Measurements from ENCODE around the gene STXBP5. TPM values are rescaled to one million over a fixed set of nuclear protein-coding genes. Genes with fewer than 3 reads are reported as not detected.

The STXBP5 gene
- total RNA-seq: 10 to 100 TPM; 20.2 to 21.5 TPM

GRCh38 chr6:147204060-147204785, at the start of gene STXBP5:
Gene STXBP5 (plus strand): TSS chr6:147204417. CDS start chr6:147204533, 116 bp downstream.
- ChIA-PET CTCF (interaction anchor here (1.2 to 2.3 kb wide), 2 partner anchors 12 to 64 kb away, joined by 3 to 5 read pairs; no protein-coding TSS in a partner anchor), POLR2A (interaction anchor here (1.0 to 3.0 kb wide), 3 partner anchors 39 to 353 kb away, joined by 3 to 11 read pairs (median 4); no protein-coding TSS in a partner anchor)
- intact Hi-C loops (cut with micrococcal nuclease): loop anchor here (10.0 kb wide), 3 partner anchors 941 to 1469 kb away; partner anchors contain the start of genes EPM2A and FBXO30
- Mint-ChIP-seq H3K4me3 (peak within 1 kb of the TSS; percentile 92), H3K27ac (peak within 1 kb of the TSS; percentile 96), H3K36me3 (peaks cover 10% of the 10 kb centered on the region), H3K4me1 (ENCODE audit: low read depth) (peaks cover 26% of the 10 kb centered on the region), H3K27me3 (no peaks in the 10 kb centered on the region), H3K9me3 (no peaks in the 10 kb centered on the region)
- peak; percentile 57 for DNase-seq

GRCh38 chr6:147154454-147154853, 49.8 kb upstream of the STXBP5 start:
- H3K4me1 Mint-ChIP-seq (ENCODE audit: low read depth): no peaks in the 10 kb centered on the region
- CTCF ChIA-PET: no interaction called here
- POLR2A ChIA-PET: no interaction called here

GRCh38 chr6:147156218-147156617, 48.0 kb upstream of the STXBP5 start:
- Mint-ChIP-seq H3K9me3 (no peaks in the 10 kb centered on the region), H3K4me3 (no peak overlapping the region), H3K27me3 (peaks cover 2% of the 10 kb centered on the region), H3K27ac (no peak overlapping the region), H3K36me3 (no peaks in the 10 kb centered on the region), H3K4me1 (ENCODE audit: low read depth) (no peaks in the 10 kb centered on the region)
- DNase-seq: no peak
- intact Hi-C loops (cut with micrococcal nuclease): no loop called here
- POLR2A ChIA-PET: no interaction called here
- CTCF ChIA-PET: no interaction called here

More at GRCh38 chr6:147154454-147154853, 49.8 kb upstream of the STXBP5 start:
- intact Hi-C loops (cut with micrococcal nuclease): no loop called here
- Mint-ChIP-seq H3K27me3 (peaks cover 2% of the 10 kb centered on the region), H3K27ac (no peak overlapping the region), H3K4me3 (no peak overlapping the region), H3K9me3 (no peaks in the 10 kb centered on the region), H3K36me3 (no peaks in the 10 kb centered on the region)
- no peak for DNase-seq

- CTCF ChIA-PET: no interaction called here
Measured at GRCh38 chr6:147156799-147157382, 47.3 kb upstream of the STXBP5 start.

GRCh38 chr6:147157930-147158329, 46.3 kb upstream of the STXBP5 start:
- H3K27ac Mint-ChIP-seq: no peak overlapping the region
- ChIA-PET CTCF (no interaction called here), POLR2A (no interaction called here)
- no peak overlapping the region for H3K4me3 Mint-ChIP-seq
- H3K9me3 Mint-ChIP-seq: no peaks in the 10 kb centered on the region
- H3K4me1 Mint-ChIP-seq (ENCODE audit: low read depth): no peaks in the 10 kb centered on the region
- intact Hi-C loops (cut with micrococcal nuclease): no loop called here
- peaks cover 2% of the 10 kb centered on the region for H3K27me3 Mint-ChIP-seq
- no peak for DNase-seq
- H3K36me3 Mint-ChIP-seq: peaks cover 1% of the 10 kb centered on the region

More at GRCh38 chr6:147156799-147157382, 47.3 kb upstream of the STXBP5 start:
- Mint-ChIP-seq H3K27me3 (peaks cover 2% of the 10 kb centered on the region), H3K9me3 (no peaks in the 10 kb centered on the region), H3K4me1 (ENCODE audit: low read depth) (no peaks in the 10 kb centered on the region), H3K36me3 (no peaks in the 10 kb centered on the region), H3K27ac (no peak overlapping the region), H3K4me3 (no peak overlapping the region)
- intact Hi-C loops (cut with micrococcal nuclease): no loop called here
- DNase-seq: no peak
- POLR2A ChIA-PET: no interaction called here

GRCh38 chr6:147158881-147159280, 45.3 kb upstream of the STXBP5 start:
- Mint-ChIP-seq H3K4me1 (ENCODE audit: low read depth) (no peaks in the 10 kb centered on the region), H3K9me3 (no peaks in the 10 kb centered on the region), H3K4me3 (no peak overlapping the region), H3K27ac (no peak overlapping the region), H3K27me3 (no peaks in the 10 kb centered on the region), H3K36me3 (peaks cover 1% of the 10 kb centered on the region)
- no peak for DNase-seq
- ChIA-PET POLR2A (no interaction called here), CTCF (no interaction called here)
- intact Hi-C loops (cut with micrococcal nuclease): no loop called here

- H3K27ac Mint-ChIP-seq: no peak overlapping the region
- no peak overlapping the region for H3K4me3 Mint-ChIP-seq
- no peaks in the 10 kb centered on the region for H3K27me3 Mint-ChIP-seq
- H3K9me3 Mint-ChIP-seq: no peaks in the 10 kb centered on the region
- intact Hi-C loops (cut with micrococcal nuclease): no loop called here
- peaks cover 1% of the 10 kb centered on the region for H3K36me3 Mint-ChIP-seq
- POLR2A ChIA-PET: no interaction called here
- no peaks in the 10 kb centered on the region for H3K4me1 Mint-ChIP-seq (ENCODE audit: low read depth)
- no peak for DNase-seq
- CTCF ChIA-PET: interaction anchor here (0.8 kb wide), 1 partner anchor 371 kb away, joined by 3 read pairs; no protein-coding TSS in a partner anchor
Measured at GRCh38 chr6:147159536-147160374, 44.5 kb upstream of the STXBP5 start.

- DNase-seq: no peak
- no peaks in the 10 kb centered on the region for H3K9me3 Mint-ChIP-seq
- H3K36me3 Mint-ChIP-seq: peaks cover 1% of the 10 kb centered on the region
- H3K4me1 Mint-ChIP-seq (ENCODE audit: low read depth): no peaks in the 10 kb centered on the region
- intact Hi-C loops (cut with micrococcal nuclease): no loop called here
- no peaks in the 10 kb centered on the region for H3K27me3 Mint-ChIP-seq
- no peak overlapping the region for H3K27ac Mint-ChIP-seq
- no peak overlapping the region for H3K4me3 Mint-ChIP-seq
- CTCF ChIA-PET: interaction anchor here (0.8 kb wide), 1 partner anchor 371 kb away, joined by 3 read pairs; no protein-coding TSS in a partner anchor
- POLR2A ChIA-PET: no interaction called here
Measured at GRCh38 chr6:147160593-147160992, 43.6 kb upstream of the STXBP5 start.

GRCh38 chr6:147161253-147161973, 42.8 kb upstream of the STXBP5 start:
- Mint-ChIP-seq H3K36me3 (peaks cover 1% of the 10 kb centered on the region), H3K4me1 (ENCODE audit: low read depth) (no peaks in the 10 kb centered on the region), H3K4me3 (no peak overlapping the region), H3K9me3 (no peaks in the 10 kb centered on the region), H3K27ac (no peak overlapping the region), H3K27me3 (no peaks in the 10 kb centered on the region)
- intact Hi-C loops (cut with micrococcal nuclease): no loop called here
- POLR2A ChIA-PET: no interaction called here
- DNase-seq: no peak
- CTCF ChIA-PET: no interaction called here

- intact Hi-C loops (cut with micrococcal nuclease): no loop called here
- POLR2A ChIA-PET: no interaction called here
- CTCF ChIA-PET: no interaction called here
- no peak for DNase-seq
- H3K9me3 Mint-ChIP-seq: no peaks in the 10 kb centered on the region
- peaks cover 1% of the 10 kb centered on the region for H3K36me3 Mint-ChIP-seq
- no peak overlapping the region for H3K4me3 Mint-ChIP-seq
- H3K27me3 Mint-ChIP-seq: no peaks in the 10 kb centered on the region
- H3K27ac Mint-ChIP-seq: no peak overlapping the region
- H3K4me1 Mint-ChIP-seq (ENCODE audit: low read depth): no peaks in the 10 kb centered on the region
Measured at GRCh38 chr6:147161974-147162495, 42.2 kb upstream of the STXBP5 start.

GRCh38 chr6:147164761-147165160, 39.5 kb upstream of the STXBP5 start:
- no peak for DNase-seq
- H3K27me3 Mint-ChIP-seq: no peaks in the 10 kb centered on the region
- ChIA-PET CTCF (no interaction called here), POLR2A (no interaction called here)
- intact Hi-C loops (cut with micrococcal nuclease): no loop called here
- no peak overlapping the region for H3K27ac Mint-ChIP-seq
- no peaks in the 10 kb centered on the region for H3K9me3 Mint-ChIP-seq
- H3K4me1 Mint-ChIP-seq (ENCODE audit: low read depth): peaks cover 2% of the 10 kb centered on the region
- H3K36me3 Mint-ChIP-seq: peaks cover 1% of the 10 kb centered on the region
- no peak overlapping the region for H3K4me3 Mint-ChIP-seq

All from activated CD4-positive, alpha-beta memory T cell treated with anti-CD3 and anti-CD28 coated beads for 36 hours (primary cell).